AG04449 (cell line): ENCODE data around the gene LDOC1.

Source experiments
- CTCF ChIA-PET: fragments of 350-600 bp; formaldehyde crosslinking; extraction: SDS; loops from one replicate; lab custom pipeline; 2021; ENCODE audit warnings: antibody characterized with exemption; lab: Yijun Ruan, JAX
- POLR2A ChIA-PET: fragments of 400-600, 350-600 bp; formaldehyde crosslinking; extraction: SDS; loops from one replicate; lab custom pipeline; 2020; ENCODE audit warnings: antibody characterized with exemption, inconsistent platforms; lab: Yijun Ruan, JAX
- DNase-seq: peaks from one replicate; pipeline ENCODE4 v3.0.0-alpha.2; 2010; ENCODE audit warnings: low read depth, low spot score
- H3K4me3 ChIP-seq: 2 replicates; pipeline ENCODE4 v1.5.1; 2011; ENCODE audit warnings: low read depth, mild to moderate bottlenecking, control low read depth, low read length
- TF ChIP-seq, protein P1 (sequence below): IDR thresholded peaks from one replicate; pipeline ENCODE4 v1.5.1; 2011; ENCODE audit warnings: mild to moderate bottlenecking, moderate library complexity, low read length, control low read depth, inconsistent platforms; ENCODE audit not compliant: insufficient read depth; ENCODE audit errors: missing control alignments

The LDOC1 gene

DNA sequence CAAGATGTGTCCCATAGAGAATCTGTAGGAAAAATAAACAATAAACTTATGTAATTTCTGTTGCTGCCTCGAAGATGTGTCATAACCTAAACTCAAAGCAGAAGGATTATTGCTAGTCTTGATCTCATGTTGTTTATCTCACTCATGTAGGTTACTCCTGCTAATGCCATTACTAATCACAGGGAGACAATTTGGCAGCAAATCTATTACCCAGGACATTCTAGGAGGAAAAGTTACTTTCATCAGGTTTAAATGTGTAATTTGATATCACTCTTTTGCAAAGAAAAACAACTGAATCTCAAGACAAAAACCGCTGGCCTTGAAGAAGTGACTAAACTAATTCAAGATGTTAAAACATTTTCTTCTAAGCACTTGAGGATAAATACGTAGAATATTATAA, 34.0 kb downstream of the LDOC1 start:
- ChIA-PET POLR2A (no interaction called here), CTCF (no interaction called here)
- H3K4me3 ChIP-seq = no peak overlapping the region
- TF ChIP-seq, protein P1, sequence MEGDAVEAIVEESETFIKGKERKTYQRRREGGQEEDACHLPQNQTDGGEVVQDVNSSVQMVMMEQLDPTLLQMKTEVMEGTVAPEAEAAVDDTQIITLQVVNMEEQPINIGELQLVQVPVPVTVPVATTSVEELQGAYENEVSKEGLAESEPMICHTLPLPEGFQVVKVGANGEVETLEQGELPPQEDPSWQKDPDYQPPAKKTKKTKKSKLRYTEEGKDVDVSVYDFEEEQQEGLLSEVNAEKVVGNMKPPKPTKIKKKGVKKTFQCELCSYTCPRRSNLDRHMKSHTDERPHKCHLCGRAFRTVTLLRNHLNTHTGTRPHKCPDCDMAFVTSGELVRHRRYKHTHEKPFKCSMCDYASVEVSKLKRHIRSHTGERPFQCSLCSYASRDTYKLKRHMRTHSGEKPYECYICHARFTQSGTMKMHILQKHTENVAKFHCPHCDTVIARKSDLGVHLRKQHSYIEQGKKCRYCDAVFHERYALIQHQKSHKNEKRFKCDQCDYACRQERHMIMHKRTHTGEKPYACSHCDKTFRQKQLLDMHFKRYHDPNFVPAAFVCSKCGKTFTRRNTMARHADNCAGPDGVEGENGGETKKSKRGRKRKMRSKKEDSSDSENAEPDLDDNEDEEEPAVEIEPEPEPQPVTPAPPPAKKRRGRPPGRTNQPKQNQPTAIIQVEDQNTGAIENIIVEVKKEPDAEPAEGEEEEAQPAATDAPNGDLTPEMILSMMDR = no peak
- DNase-seq = no peak

DNA sequence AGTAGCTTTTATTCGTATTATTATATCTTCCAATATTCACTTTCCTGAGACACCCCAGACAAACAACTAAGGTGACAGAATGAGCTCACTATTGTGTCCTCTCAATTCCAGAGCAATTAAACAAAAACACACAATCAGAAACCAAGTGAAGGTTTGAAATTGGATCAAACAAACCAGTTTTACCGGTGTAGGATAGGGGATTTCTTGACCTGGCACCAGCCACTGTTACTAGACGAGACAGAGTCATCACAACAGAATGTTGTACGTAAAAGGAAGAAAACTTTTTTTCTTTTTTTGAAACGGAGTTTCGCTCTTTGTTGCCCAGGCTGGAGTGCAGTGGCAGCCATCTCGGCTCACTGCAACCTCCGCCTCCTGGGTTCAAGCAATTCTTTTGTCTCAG, 43.7 kb downstream of the LDOC1 start:
- no peak overlapping the region for H3K4me3 ChIP-seq
- POLR2A ChIA-PET = no interaction called here
- CTCF ChIA-PET = no interaction called here
- DNase-seq = no peak
- TF ChIP-seq, protein P1 = no peak

DNA sequence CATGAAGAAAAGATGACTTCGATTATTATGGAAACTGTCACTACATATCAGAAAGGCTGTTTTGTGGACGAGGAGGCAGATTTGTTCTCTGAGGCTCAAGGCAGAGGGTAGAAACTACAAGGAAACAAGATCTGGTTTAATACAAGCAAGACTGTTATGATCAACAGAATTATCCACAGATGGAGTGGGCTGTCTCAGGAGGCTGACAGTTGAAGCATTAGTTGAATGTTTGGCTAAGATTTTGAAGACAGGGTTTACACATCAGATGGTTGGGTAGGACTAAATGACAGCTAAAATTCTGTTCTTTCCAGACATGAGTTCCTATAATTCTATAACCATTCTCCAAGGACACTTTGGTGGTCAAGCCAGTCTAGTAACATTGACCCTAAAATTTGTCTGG, 49.8 kb downstream of the LDOC1 start:
- ChIA-PET POLR2A (no interaction called here), CTCF (no interaction called here)
- TF ChIP-seq, protein P1 = no peak
- H3K4me3 ChIP-seq = no peak overlapping the region
- no peak for DNase-seq
